Myocyte (in vitro differentiated cells): Measurements from ENCODE around the gene PNKD. TPM values are rescaled to one million over a fixed set of nuclear protein-coding genes. Genes with fewer than 3 reads are reported as not detected.
A peak's percentile ranks its signal among the peaks of the same experiment; 100 is the strongest.

Source experiments
- DNase-seq: peaks from one replicate; pipeline ENCODE4 v3.0.0-alpha.2; 2012; ENCODE audit warnings: low read depth
- polyA plus RNA-seq: library from polyadenylated mRNA; unstranded; fragments of >200 nt; gene quantifications from one replicate; pipeline ENCODE4 v1.2.1, GENCODE V29; 2012; ENCODE audit warnings: missing spikeins
- total RNA-seq: library from RNA; depleted of rRNA; stranded (reverse); fragments of >200 nt; gene quantifications from 2 replicates; pipeline ENCODE4 v1.2.3, GENCODE V29; 2014

PNKD gene
- total RNA-seq, result 30.6 and 37.8 TPM in 2 replicates
- 82.9 TPM for polyA plus RNA-seq

DNA sequence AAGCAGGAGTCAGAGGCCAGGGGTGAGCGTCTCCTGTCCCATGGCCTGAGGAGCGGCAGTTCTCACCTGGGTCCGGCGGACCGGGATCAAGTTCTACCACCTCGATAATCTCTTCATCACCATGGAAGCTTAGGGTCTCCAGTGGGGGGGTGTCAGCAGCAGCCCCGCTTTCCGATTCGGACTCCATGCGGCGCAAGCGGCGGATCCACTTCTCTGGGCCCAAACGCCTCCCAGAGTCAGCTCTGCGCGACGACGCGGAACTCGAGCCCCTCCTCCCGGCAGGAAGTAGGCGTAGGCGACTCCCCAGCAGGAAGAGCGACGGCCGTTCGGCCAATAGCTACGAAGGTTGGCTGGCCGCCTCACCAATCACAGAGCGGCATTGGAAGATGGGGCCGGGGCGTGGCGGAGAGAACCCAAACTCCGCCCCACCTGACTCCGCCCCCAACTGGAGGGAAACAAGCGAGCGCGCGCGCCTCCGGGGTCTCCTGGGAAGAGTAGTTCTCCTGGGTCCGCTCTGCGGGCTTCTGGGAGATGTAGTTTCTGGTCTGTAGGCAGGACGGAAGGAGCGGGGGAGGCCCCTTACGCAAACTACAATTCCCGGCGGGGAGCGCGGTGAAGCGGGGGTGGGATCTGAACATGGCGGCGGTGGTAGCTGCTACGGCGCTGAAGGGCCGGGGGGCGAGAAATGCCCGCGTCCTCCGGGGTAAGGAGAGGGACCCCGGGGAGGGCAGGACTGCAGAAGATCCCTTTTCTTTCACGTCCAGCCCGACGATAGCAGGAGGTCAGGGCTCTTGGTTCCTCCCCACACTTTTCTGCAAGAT is at the start of gene PNKD, which contains the start of gene AAMP:
TSS of gene PNKD (plus strand) at position 620 of the 821 bp plus-strand sequence. CDS start at position 637, 17 bp downstream.
TSS of gene AAMP (minus strand) at position 238 of the 821 bp plus-strand sequence. CDS start at position 187, 51 bp downstream.
- peak; percentile 100 for DNase-seq

DNA sequence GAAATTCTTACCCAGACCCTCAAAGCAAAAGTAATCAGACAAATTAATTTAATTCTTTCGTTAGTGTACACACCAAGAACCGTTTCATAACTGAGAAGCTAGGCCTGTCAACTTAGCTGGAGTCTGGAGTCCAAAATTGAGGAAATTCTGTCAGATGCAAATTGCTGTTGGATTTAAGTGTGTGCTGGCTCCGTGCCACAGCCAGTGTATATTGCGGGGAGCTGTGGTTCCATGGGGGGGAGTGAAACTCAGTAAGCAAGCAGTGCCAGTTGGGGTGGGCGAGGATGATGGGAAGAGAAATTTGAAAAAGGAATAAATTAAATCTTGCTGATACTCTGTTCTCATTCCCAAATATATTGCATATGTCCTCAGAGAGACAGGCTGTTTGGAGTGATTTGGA is 49.3 kb upstream of the PNKD start:
- DNase-seq, result no peak

DNA sequence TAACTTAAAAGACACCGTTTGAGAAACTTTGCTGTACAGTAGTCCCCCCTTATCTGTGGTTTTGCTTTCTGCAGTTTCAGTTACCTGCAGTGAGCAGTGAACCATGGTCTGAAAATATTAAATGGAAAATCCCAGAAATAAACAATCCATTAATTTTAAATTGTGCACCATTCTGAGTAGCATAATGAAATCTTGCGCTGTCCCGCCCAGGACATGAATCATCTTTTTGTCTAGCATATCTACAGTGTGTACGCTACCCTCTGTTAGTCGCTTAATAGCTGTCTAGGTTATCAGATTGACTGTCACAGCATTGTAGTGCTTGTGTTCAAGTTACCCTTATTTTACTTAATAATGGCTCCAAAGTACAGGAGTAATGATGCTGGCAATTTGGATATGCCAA is 47.3 kb upstream of the PNKD start:
- no peak for DNase-seq

DNA sequence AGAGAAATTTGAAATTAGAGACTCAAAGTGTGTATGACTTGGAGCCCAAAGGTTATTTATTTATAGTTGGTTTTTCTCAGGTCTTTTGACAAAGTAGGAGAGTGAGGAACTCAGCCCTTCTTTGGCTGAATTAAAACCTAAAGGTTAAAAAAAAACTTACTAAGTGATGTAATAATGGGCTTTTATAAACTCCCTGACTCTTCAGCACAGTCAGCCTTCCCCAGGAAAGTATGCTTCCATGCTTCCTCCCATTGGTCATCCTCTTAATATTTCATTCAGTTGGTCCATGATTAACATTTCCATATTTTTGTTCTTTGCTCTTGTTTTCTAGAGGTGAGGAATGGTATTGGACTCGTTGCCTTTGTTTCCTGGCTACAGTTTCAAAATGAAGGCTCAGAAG is 46.1 kb upstream of the PNKD start:
- DNase-seq, result no peak

DNA sequence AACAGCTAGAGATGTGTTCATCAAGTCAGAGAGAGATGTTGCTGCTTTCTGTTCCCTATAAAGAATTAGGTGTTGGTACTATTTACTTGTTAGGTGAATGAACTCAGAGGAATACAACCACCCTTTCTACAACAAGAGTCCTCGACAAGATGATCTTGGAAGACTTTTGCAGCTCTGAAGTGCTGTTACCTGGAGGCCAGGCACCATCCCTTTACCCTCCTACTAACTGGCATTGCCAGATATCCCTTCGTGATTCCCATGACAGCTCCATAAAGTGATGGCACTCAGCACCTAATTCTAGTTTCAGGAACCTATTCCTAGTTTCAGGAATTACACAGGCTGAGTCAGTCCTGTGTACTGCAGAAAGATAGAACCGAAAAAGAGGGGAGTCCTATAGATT is 43.4 kb upstream of the PNKD start:
- no peak for DNase-seq

DNA sequence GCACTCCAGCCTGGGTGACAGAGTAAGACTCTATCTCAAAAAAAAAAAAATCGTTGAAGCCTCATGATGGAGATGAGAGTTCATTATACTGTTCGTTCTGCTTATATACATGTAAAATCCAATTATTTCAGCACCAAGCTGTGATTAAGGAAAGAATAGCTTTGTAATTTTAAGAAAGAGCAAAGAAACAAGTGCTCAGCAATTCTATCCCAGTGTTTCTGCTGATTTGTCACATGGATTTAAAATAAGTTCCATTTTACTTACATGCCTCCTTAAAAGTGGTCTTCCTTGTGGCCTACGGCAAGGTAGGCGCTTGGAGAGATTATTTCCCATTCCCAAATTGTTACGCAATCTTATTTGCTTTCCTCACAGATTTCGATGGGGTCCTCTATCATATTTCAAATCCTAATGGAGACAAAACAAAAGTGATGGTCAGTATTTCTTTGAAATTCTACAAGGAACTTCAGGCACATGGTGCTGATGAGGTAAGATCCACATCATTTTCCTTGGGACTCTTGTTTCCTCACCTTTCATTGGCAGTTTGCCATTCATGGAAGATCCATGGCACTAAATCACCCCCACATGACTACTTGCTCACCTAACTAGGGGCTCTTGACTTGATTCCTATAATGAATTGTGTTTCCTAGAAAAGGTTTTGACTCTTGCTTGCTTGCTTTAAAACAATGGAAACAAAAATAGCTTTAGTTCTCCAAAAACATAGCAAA is 41.8 kb upstream of the PNKD start:
- DNase-seq, result no peak

GRCh38 chr2:218229239-218229638 is 41.1 kb upstream of the PNKD start:
- DNase-seq, result peak; percentile 55

GRCh38 chr2:218229851-218230250 is 40.5 kb upstream of the PNKD start:
- DNase-seq, result no peak

DNA sequence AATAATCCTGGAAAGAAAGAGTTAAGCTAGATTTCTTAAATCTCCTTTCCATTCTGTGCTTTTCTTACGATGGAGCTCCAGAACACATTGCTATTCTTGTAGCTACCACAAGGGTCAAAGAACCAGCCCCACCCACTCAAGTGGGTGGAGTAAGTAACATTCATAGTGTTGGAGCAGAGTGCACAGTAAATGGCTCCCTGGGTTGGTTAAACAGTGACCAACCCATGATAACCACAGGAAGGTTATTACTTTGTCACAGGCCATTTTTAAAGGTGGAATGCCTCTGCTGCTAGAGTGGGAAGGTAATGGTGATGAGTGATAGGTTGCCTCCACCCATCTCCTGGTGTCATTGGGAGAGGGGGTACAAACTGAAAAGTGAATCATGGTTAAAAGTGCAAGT is 39.4 kb upstream of the PNKD start:
- peak; percentile 27 for DNase-seq

GRCh38 chr2:218233543-218233942 is 36.8 kb upstream of the PNKD start:
- no peak for DNase-seq

DNA sequence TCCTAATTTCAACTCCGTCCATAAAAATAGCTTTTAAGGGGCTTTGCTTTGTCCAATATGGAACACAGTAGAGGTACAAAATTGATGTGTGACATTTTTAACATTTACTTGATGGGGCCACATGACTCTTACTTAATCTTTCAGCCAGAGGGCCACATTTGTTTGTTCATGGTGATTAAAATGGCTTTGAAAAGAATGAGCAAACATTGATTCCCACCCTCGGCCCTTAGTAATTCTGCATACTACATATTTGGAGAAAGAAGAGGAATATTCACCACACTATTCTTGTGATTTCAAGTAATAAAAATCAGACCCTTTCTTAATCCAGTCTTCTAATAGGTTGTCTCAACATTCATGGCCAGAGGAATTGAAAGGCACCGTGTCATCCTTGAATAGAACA is 35.8 kb upstream of the PNKD start:
- no peak for DNase-seq

DNA sequence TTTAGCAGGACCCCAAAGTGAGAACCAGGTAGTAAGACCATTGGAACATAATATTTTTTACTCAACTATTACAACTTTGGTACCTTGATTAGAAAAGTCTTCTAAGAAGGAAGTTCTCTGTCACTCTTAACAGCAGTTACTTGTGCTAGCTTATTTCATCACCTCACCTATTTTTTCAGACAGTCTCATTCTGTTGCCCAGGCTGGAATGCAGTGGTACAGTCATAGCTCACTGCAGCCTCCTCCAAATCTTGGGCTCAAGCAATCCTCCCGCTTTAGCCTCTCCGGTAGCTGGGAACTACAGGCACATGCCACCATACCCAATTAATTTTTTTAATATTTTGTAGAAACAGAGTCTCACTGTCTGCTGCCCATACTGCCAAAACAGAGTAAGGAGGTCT is 35.3 kb upstream of the PNKD start:
- DNase-seq, result no peak

GRCh38 chr2:218236829-218237228 is 33.5 kb upstream of the PNKD start:
- DNase-seq, result no peak

- DNase-seq, result no peak
Observed at GRCh38 chr2:218238887-218239286, 31.4 kb upstream of the PNKD start.

GRCh38 chr2:218244204-218244603 is 26.1 kb upstream of the PNKD start:
- no peak for DNase-seq

DNA sequence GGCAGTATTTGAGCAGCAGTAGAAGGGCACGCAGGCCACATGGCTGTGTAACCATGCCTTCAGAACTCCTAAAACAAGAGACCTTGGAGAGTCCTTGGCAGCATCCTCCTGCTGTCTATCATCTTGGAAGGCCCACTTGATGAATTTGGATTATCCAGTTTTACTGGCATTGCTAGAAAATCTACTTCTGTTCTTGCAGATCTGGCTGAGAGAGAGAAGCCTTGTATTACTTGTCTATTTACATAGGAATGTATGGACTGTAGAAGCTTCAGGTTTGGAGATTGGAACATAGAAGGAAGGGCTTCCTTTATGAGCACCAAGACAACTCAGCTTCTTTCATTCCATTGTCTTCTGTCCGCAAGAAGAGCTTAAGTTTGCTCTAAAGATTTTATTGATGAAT is 25.7 kb upstream of the PNKD start:
- no peak for DNase-seq

DNA sequence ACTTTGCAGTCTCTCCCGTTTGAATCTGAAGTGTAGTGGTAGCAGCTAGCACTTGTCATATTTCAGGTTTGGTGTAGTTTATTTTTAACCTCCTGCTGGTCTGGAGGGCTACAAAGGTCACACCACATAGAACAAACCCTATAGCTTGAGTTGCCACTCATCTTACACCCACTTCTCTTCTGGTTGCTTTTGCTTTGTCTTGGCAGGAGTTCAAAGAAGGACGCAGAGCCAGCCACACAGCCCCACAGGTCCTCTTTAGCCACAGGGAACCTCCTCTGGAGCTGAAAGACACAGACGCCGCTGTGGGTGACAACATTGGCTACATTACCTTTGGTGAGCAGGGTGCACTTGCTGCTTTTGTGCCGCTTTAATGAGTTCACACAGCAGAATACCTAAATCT is 25.1 kb upstream of the PNKD start:
- peak; percentile 71 for DNase-seq

GRCh38 chr2:218249691-218250090 is 20.6 kb upstream of the PNKD start:
- DNase-seq, result no peak

DNA sequence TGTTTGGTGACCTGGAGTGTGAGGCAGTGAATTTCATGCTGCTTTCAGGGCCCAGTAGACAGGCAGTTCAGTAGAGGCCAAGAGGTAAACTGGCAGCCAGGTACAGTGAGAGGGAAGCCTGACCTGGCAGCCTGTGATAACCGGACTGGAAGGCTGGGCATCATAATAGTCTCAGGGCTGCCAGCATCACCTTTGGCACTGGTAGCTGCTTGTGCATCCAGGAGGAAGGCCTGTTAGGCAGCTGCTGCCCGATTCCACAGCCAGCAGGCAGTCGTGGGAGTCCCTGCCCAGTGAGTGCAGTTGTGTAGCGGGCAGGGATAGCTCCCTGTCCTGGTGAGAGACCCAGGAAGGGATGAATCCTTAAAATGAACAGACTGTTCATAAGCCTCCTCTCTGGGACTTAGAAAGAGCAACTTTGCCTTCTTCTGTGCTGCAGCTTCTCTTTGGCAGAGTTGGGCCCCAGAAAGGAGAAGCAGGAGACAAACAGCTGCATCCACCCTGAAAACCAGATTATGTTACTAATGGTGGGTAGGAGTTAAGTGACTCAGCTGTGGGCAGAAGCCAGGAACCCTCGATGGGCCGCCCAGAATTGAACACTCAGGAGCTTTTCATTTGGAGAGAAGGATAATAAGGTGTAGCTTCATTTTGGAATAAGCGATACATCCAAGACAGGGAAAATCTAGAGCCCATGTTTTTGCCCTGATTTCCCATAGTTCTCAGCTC is 17.6 kb upstream of the PNKD start:
- DNase-seq, result peak; percentile 88

DNA sequence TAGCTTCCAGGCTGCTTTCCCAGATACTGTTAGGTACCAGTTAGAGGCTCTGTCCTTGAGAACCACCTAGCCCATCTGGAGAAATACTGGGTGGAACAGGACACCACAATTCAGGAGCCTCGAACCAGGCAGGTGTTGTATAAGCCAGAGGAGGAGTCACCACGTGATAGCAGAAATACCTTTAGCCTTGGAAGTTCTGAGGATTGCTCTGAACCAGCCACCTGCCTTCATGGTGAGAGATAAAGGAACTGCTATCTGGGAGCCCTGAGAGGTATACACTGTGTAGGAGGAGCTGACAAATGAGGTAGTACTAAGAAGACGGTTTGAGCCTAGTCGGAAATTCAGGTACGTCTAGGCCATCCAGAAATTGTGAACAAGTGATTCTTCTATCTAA is 17.1 kb upstream of the PNKD start:
- DNase-seq, result no peak

DNA sequence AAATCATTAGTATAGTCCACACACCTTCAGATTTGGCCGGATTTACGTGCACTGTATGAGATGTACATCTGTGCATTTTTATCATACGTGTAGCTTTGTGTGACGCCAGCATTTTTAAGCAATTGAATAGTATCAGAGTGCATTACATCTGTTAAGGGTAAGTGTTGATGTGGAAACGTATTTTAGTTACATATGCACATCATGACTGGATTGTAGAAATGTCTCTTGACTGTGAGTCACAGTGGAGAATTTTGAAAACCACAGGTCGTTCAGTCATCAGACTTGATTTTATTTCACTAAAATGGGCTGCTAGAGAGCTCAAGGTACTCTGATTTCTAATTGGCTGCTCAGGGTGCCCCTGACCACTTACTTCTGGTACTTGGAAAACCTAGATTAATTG is 14.9 kb upstream of the PNKD start:
- no peak for DNase-seq
